BLaER1 treated with 17β-estradiol and CSF1 and Interleukin-3, amounts not matched to agents 10 nM and 100 nM (cell line): ENCODE data around the gene SACM1L.

Experiments used
- H3K27ac ChIP-seq, 11 experiments: shearing (Covaris generic); formaldehyde crosslinking; 2 replicates each; pipeline ENCODE4 v1.8.1; 2022
- H3K27me3 ChIP-seq, 11 experiments: shearing (Covaris generic); formaldehyde crosslinking; 2 replicates each; pipeline ENCODE4 v1.8.1; 2022
- H3K36me3 ChIP-seq, 11 experiments: shearing (Covaris generic); formaldehyde crosslinking; 2 replicates each; pipeline ENCODE4 v1.8.1; 2022
- H3K4me1 ChIP-seq, 10 experiments: shearing (Covaris generic); formaldehyde crosslinking; 2 replicates each; pipeline ENCODE4 v1.8.1; 2022
- H3K4me2 ChIP-seq, 11 experiments: shearing (Covaris generic); formaldehyde crosslinking; 2 replicates each; pipeline ENCODE4 v1.8.1; 2022
- H3K4me3 ChIP-seq, 10 experiments: shearing (Covaris generic); formaldehyde crosslinking; 2 replicates each; pipeline ENCODE4 v1.8.1; 2022
- H3K9ac ChIP-seq, 11 experiments: shearing (Covaris generic); formaldehyde crosslinking; 2 replicates each; pipeline ENCODE4 v1.8.1; 2022
- H3K9me3 ChIP-seq, 11 experiments: shearing (Covaris generic); formaldehyde crosslinking; replicated peaks in 1 of 11; 2 replicates each; pipeline ENCODE4 v1.8.1; 2022
- H4K20me1 ChIP-seq, 11 experiments: shearing (Covaris generic); formaldehyde crosslinking; 2 replicates each; pipeline ENCODE4 v1.8.1; 2022
- Cebpa-rat ChIP-seq, 11 experiments: shearing (Covaris generic); IDR thresholded peaks; 2 replicates each; pipeline ENCODE4 v1.8.1; 2022

The SACM1L gene

DNA sequence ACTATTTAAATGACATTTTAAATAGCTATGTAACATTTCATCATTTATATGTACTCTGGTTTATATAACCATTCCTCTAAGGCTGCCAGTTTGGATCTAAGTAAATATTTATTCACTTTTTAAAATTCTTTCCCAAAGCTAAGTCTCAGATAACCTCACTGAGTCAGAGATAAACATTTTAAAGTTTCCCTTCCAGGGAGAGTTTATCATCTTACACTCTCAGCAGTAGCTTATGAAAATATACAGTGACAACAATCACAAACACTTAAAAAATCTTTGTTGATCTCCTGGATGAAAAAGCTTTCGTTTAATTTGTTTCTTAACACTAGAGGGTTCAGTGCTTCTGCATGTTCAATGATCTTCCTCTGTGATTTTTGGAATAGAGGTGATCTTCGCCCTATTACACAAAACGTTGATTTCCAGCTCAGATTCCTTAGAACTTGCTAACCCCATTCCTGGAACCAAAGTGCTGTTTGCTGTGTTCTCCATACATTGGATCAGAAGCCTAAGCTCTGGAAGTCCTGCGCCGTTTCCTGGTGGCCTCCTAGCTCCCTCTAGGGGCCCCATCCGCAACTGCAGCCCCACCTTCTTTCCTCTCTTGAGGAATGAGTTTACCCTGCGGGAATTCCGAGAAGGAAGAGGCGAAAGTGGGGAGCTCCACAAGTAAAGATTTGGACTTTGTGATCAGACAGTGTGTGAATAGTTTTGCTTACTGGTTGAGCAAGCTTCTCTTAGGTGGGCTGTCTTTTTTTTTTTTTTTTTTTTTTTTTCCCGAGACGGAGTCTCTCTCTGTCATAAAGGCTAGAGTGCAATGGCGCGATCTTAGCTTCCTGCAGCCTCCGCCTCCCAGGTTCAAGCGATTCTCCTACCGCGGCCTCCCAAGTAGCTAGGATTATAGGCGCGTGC, 29.3 kb upstream of the SACM1L start:
- TF ChIP-seq Cebpa-rat (IDR thresholded peaks at IDR 0.05) = no peak
- H3K27ac ChIP-seq = no peak overlapping the region
- peaks cover 7 to 49% (median 32%) of the 10 kb centered on the region in 11 experiments; a peak in 16 of 22 replicates for H3K36me3 ChIP-seq
- H3K27me3 ChIP-seq = no peaks in the 10 kb centered on the region
- no peak overlapping the region for H3K9ac ChIP-seq
- peaks cover 11 to 86% (median 59%) of the 10 kb centered on the region in 11 experiments; a peak in 20 of 22 replicates for H4K20me1 ChIP-seq
- H3K4me2 ChIP-seq = no peak overlapping the region
- peaks cover 29 to 46% (median 40%) of the 10 kb centered on the region in 10 experiments for H3K4me1 ChIP-seq
- no peak overlapping the region for H3K4me3 ChIP-seq
- H3K9me3 ChIP-seq = no peaks in the 10 kb centered on the region

DNA sequence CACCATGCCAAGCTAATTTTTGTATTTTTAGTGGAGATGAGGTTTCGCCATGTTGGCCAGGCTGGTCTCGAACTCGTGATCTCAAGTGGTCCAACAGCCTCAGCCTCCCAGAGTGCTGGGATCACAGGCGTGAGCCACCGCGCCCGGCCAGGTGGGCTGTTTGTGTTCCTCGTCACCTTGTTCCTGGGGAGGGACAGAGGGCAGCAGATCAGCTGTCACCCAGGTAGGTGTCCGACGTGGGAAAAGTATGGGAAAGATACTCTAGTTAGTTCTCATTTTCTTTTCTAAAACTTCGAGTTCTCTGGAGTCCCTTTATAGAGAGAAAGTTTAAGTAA, 28.7 kb upstream of the SACM1L start:
- H3K9me3 ChIP-seq = no peaks in the 10 kb centered on the region
- peaks cover 17 to 92% (median 64%) of the 10 kb centered on the region in 11 experiments; a peak in 20 of 22 replicates for H4K20me1 ChIP-seq
- no peak for TF ChIP-seq Cebpa-rat (IDR thresholded peaks at IDR 0.05)
- no peak overlapping the region for H3K4me2 ChIP-seq
- peaks cover 7 to 45% (median 31%) of the 10 kb centered on the region in 11 experiments; a peak in 20 of 22 replicates for H3K36me3 ChIP-seq
- H3K4me1 ChIP-seq = peaks cover 29 to 46% (median 40%) of the 10 kb centered on the region in 10 experiments
- no peak overlapping the region for H3K27ac ChIP-seq
- no peak overlapping the region for H3K4me3 ChIP-seq
- no peaks in the 10 kb centered on the region for H3K27me3 ChIP-seq
- H3K9ac ChIP-seq = no peak overlapping the region

DNA sequence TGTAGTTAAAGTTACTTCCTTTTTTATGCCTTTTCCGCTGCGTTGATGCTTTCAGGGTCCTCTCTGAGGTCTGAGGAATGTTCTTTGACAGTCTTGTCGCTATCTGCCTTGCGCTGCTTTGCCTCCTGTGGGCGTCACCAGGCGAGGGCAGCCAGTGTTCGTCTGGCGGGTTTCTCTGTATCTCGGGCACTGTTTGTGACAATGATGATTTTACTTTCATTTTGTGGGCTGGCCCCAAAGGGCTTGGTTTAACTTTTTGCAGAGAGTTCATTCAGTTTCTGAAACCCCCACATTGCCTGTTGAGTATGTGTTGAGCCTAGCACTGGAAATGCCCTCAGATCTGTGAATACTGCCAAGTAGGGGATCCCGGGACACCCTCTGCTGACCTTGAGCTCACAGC, 24.6 kb upstream of the SACM1L start:
- Histone ChIP-seq H4K20me1 (peaks cover 15 to 83% (median 66%) of the 10 kb centered on the region in 11 experiments; a peak in 20 of 22 replicates), H3K9ac (peak overlapping the region; percentile 32 to 74 (median 54); a peak in 20 of 22 replicates), H3K4me3 (peak overlapping the region; percentile 23 to 55 (median 42); a peak in 14 of 20 replicates), H3K9me3 (no peaks in the 10 kb centered on the region), H3K4me1 (peaks cover 31 to 60% (median 50%) of the 10 kb centered on the region in 10 experiments), H3K27me3 (no peaks in the 10 kb centered on the region), H3K36me3 (peaks cover 34 to 68% (median 53%) of the 10 kb centered on the region in 11 experiments), H3K27ac (peak overlapping the region in 10 of 11 experiments; percentile 16 to 59 (median 44); a peak in 16 of 22 replicates), H3K4me2 (peak overlapping the region; percentile 63 to 96 (median 75))
- no peak for TF ChIP-seq Cebpa-rat (IDR thresholded peaks at IDR 0.05)

DNA sequence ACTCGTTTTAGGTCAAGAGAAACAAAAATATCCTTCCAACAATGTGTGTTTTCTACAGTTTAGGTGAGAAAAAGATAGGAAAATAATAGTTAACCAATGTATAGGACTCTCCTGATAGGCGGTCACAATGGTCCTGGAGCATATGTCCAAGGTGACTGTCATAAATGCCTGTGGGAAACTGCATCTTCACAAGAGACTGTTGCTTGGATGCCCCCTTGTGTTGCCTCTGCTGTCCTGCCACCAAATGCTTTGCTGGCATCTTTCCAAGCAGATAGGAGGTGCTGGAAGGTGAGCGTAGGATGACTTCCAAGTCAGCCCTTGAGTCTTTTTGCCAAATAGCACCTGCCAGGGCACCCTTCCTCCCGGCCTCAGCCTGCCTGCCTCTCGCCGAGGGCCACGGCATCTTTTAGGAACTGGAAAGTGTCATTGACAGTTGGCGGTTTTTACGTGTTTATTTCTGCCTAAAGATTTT, 24.1 kb upstream of the SACM1L start:
- TF ChIP-seq Cebpa-rat (IDR thresholded peaks at IDR 0.05) = no peak
- Histone ChIP-seq H3K4me2 (peak overlapping the region; percentile 63 to 96 (median 75)), H3K4me1 (peaks cover 31 to 60% (median 50%) of the 10 kb centered on the region in 10 experiments), H3K27me3 (no peaks in the 10 kb centered on the region), H3K9me3 (no peaks in the 10 kb centered on the region), H3K4me3 (peak overlapping the region in 8 of 10 experiments; percentile 35 to 55 (median 42); a peak in 10 of 20 replicates), H3K36me3 (peaks cover 39 to 73% (median 58%) of the 10 kb centered on the region in 11 experiments), H3K9ac (peak overlapping the region in 9 of 11 experiments; percentile 47 to 74 (median 55); a peak in 16 of 22 replicates), H3K27ac (peak overlapping the region in 9 of 11 experiments; percentile 31 to 59 (median 46); a peak in 15 of 22 replicates), H4K20me1 (peaks cover 15 to 86% (median 60%) of the 10 kb centered on the region in 11 experiments; a peak in 20 of 22 replicates)

DNA sequence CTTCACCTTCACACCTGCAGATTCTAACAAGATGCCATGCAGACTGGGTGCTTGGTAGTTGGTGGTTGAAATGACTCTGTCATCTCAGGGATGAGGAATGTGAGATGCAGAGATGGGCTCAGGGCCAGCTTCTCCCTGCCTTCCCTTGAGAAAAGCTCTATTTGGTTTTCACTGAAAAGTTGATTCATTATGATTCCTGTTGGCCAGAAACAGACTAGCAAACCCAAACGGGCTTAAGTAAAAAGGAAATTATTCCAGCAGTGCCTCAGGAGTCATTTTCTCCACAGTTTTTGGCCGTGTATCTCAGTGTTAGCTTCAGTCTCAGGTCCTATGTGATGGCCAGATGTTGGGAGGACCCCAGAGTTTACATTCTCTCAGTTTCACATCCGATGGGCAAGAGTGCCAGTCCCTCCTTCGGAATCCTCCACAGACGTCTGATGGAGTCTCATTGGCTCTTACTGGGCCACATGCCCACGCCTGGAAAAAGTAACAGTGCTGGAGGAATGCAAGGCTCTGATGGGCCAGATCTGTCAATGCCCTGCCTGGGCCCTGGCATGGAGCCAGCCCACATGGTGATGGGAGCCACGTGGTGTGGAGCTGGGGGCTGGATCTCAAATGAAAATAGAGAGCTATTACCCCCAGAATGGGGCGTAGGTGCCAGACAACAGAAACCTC, 22.3 kb upstream of the SACM1L start:
- no peak for TF ChIP-seq Cebpa-rat (IDR thresholded peaks at IDR 0.05)
- Histone ChIP-seq H3K27me3 (no peaks in the 10 kb centered on the region), H4K20me1 (peaks cover 15 to 81% (median 48%) of the 10 kb centered on the region in 11 experiments; a peak in 20 of 22 replicates), H3K27ac (no peak overlapping the region), H3K9me3 (no peaks in the 10 kb centered on the region), H3K4me2 (peak overlapping the region in 5 of 11 experiments; percentile 15 to 70 (median 55); a peak in 8 of 22 replicates), H3K9ac (no peak overlapping the region), H3K4me3 (no peak overlapping the region), H3K4me1 (peaks cover 31 to 74% (median 50%) of the 10 kb centered on the region in 10 experiments), H3K36me3 (peaks cover 48 to 73% (median 66%) of the 10 kb centered on the region in 11 experiments)

DNA sequence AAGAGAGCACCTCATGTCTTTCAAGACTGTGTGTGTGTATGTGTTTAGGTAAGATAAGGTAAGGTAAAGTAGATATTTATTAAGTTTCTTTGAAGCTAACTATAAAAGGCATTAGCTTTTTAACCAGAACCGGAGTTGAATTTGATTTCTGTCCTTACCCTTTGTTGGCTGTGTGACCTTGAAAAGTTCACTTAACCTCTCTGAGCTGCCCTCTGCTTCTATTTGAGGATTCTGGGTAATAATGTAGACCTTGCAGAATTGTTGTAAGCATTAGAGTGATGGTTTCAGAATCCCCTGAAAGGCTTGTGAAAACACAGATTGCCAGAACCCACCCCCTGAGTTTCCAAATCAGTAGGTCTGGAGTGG, 21.6 kb upstream of the SACM1L start:
- Histone ChIP-seq H3K27me3 (no peaks in the 10 kb centered on the region), H3K9me3 (no peaks in the 10 kb centered on the region), H3K4me1 (peaks cover 31 to 74% (median 50%) of the 10 kb centered on the region in 10 experiments), H3K27ac (no peak overlapping the region), H3K4me2 (peak overlapping the region in 6 of 11 experiments; percentile 15 to 70 (median 42); a peak in 9 of 22 replicates), H3K9ac (no peak overlapping the region), H4K20me1 (peaks cover 15 to 78% (median 41%) of the 10 kb centered on the region in 11 experiments; a peak in 20 of 22 replicates), H3K36me3 (peaks cover 55 to 77% (median 71%) of the 10 kb centered on the region in 11 experiments), H3K4me3 (no peak overlapping the region)
- TF ChIP-seq Cebpa-rat (IDR thresholded peaks at IDR 0.05) = no peak

DNA sequence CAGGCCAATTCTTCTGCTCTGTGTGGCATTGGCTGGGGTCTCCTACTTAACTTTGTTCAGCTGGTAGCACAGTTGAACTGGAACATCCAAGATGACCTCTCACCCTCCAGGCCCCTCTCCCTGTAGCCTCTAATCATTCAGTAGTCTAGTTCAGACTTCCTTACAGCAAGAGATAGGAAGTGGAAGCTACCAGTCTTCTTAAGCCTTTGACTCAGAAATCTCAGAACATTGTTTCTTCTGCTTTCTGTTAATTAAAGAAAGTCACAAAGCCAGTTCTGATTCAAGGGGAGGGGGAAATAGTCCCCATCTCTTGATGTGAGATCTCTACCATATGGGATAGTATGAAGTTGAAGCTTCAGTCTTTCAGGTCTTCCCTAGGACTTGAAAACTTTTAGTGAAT, 18.8 kb upstream of the SACM1L start:
- Histone ChIP-seq H3K27ac (peak overlapping the region in 1 of 11 experiments; percentile 1; a peak in 1 of 22 replicates), H3K4me2 (peak overlapping the region in 2 of 11 experiments; percentile 29 to 39; a peak in 4 of 22 replicates), H3K9ac (0 out of 22 replicates have a peak overlapping the region, but pooled peaks of 1 of the 11 experiments have one; percentile 5), H3K4me1 (peaks cover 13 to 64% (median 38%) of the 10 kb centered on the region in 10 experiments), H3K4me3 (no peak overlapping the region), H4K20me1 (peaks cover 6 to 54% (median 19%) of the 10 kb centered on the region in 11 experiments; a peak in 18 of 22 replicates), H3K27me3 (no peaks in the 10 kb centered on the region), H3K9me3 (no peaks in the 10 kb centered on the region), H3K36me3 (peaks cover 83 to 100% (median 99%) of the 10 kb centered on the region in 11 experiments)
- no peak for TF ChIP-seq Cebpa-rat (IDR thresholded peaks at IDR 0.05)

DNA sequence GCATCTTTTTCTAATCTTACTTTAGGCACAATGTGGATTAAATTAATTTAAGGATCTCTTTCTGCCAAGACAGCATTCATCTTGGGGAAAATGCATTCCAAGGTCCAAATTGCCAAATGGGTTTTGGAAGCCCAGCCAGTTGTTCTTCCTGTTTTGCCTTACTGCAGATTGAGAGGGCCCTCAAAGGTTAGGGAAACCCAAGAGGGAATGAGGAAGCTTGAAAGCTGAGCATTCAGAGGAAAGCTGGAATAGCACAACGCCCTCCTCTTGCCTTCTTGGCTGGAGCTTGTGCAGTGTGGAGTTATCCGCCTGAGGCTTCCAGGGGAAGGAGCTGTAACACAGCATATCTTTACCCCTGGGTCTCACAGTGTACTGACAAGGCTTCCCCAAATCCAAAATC, 18.2 kb upstream of the SACM1L start:
- H3K4me3 ChIP-seq = no peak overlapping the region
- no peak overlapping the region for H3K9ac ChIP-seq
- no peaks in the 10 kb centered on the region for H3K9me3 ChIP-seq
- peaks cover under 1 to 48% (median 14%) of the 10 kb centered on the region in 11 experiments; a peak in 14 of 22 replicates for H4K20me1 ChIP-seq
- H3K4me1 ChIP-seq = peaks cover 11 to 64% (median 38%) of the 10 kb centered on the region in 10 experiments
- H3K4me2 ChIP-seq = peak overlapping the region in 2 of 11 experiments; percentile 29 to 39; a peak in 4 of 22 replicates
- 0 out of 22 replicates have a peak overlapping the region, but pooled peaks of 1 of the 11 experiments have one; percentile 1 for H3K27ac ChIP-seq
- no peak for TF ChIP-seq Cebpa-rat (IDR thresholded peaks at IDR 0.05)
- H3K36me3 ChIP-seq = peaks cover 81 to 100% (median 99%) of the 10 kb centered on the region in 11 experiments
- no peaks in the 10 kb centered on the region for H3K27me3 ChIP-seq
